ENCODE data around the gene NACC1. TPM values are rescaled to one million over a fixed set of nuclear protein-coding genes. Genes with fewer than 3 reads are reported as not detected.

Gene NACC1
- total and polyA plus RNA-seq, 2 of the 13 experiments (the other 11 are each of a cell fraction or from before 2014, with no cell fraction given): 31.8 to 42.3 TPM

GRCh38 chr19:13073263-13073662, 44.8 kb upstream of the NACC1 start (continued):
- TF ChIP-seq, protein P1, sequence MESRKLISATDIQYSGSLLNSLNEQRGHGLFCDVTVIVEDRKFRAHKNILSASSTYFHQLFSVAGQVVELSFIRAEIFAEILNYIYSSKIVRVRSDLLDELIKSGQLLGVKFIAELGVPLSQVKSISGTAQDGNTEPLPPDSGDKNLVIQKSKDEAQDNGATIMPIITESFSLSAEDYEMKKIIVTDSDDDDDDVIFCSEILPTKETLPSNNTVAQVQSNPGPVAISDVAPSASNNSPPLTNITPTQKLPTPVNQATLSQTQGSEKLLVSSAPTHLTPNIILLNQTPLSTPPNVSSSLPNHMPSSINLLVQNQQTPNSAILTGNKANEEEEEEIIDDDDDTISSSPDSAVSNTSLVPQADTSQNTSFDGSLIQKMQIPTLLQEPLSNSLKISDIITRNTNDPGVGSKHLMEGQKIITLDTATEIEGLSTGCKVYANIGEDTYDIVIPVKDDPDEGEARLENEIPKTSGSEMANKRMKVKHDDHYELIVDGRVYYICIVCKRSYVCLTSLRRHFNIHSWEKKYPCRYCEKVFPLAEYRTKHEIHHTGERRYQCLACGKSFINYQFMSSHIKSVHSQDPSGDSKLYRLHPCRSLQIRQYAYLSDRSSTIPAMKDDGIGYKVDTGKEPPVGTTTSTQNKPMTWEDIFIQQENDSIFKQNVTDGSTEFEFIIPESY (CRISPR knock-in tag; IDR thresholded peaks at IDR 0.05): no peak
- TF ChIP-seq SYNCRIP (IDR thresholded peaks at IDR 0.05; ENCODE audit: insufficient read depth, low read depth, low read length) (no peak), BATF2 (CRISPR knock-in tag; IDR thresholded peaks at IDR 0.05) (no peak), ZNF343 (CRISPR knock-in tag; IDR thresholded peaks at IDR 0.05) (no peak), ZKSCAN1 (IDR thresholded peaks at IDR 0.05; ENCODE audit: low read length) (no peak), ETV6 (CRISPR knock-in tag; conservative IDR thresholded peaks at IDR 0.05) (no peak), ZNF800 (CRISPR knock-in tag; IDR thresholded peaks at IDR 0.05) (no peak), LCORL (IDR thresholded peaks at IDR 0.05) (no peak), LCORL (CRISPR knock-in tag; IDR thresholded peaks at IDR 0.05) (no peak), FOSL2 (CRISPR knock-in tag; IDR thresholded peaks at IDR 0.05) (no peak)
- TF ChIP-seq, protein P2, sequence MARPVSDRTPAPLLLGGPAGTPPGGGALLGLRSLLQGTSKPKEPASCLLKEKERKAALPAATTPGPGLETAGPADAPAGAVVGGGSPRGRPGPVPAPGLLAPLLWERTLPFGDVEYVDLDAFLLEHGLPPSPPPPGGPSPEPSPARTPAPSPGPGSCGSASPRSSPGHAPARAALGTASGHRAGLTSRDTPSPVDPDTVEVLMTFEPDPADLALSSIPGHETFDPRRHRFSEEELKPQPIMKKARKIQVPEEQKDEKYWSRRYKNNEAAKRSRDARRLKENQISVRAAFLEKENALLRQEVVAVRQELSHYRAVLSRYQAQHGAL (CRISPR knock-in tag; IDR thresholded peaks at IDR 0.05; ENCODE audit: not compliant biosample characterization): no peak

All from HepG2 (cell line).